ENCODE measurements around the gene SPRYD4.
A peak's percentile ranks its signal among the peaks of the same experiment; 100 is the strongest.

Gene SPRYD4

GRCh38 chr12:56477521-56478225, 9.3 kb downstream of the SPRYD4 start:
- H3K27ac ChIP-seq: no peak overlapping the region
- no peak for DNase-seq
- peaks cover 13% of the 10 kb centered on the region for H3K36me3 ChIP-seq
- no peaks in the 10 kb centered on the region for H3K27me3 ChIP-seq (ENCODE audit: insufficient read depth, low read depth, severe bottlenecking)
- H3K9me3 ChIP-seq (ENCODE audit: severe bottlenecking): no peaks in the 10 kb centered on the region
- no peak overlapping the region for H3K4me3 ChIP-seq (ENCODE audit: low read depth, low read length)
- no peak for TF ChIP-seq CTCF (IDR thresholded peaks at IDR 0.05; ENCODE audit: low read depth, low read length)

DNA sequence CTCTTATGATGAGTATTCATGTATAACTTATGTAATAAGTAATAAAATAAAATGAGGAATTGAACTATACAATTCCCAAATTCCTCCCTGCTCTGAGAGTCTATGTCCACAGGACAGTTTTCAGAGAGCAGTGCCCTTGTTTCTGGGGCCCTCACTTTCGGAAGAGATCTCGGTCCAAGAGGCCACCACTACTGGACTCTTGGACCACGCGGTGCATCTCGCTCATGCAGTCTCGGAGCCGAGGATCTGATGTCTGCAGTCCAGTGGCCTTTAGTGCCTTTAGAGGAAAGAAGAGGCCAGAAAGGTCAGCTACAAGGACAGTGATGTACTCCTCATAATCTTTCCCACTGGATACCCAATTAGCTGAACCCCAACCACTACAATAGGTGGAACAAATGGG, 11.2 kb downstream of the SPRYD4 start:
- Histone ChIP-seq H3K36me3 (no peaks in the 10 kb centered on the region), H3K27me3 (ENCODE audit: insufficient read depth, low read depth, severe bottlenecking) (no peaks in the 10 kb centered on the region), H3K9me3 (ENCODE audit: severe bottlenecking) (no peaks in the 10 kb centered on the region), H3K27ac (no peak overlapping the region), H3K4me3 (ENCODE audit: low read depth, low read length) (no peak overlapping the region)
- no peak for TF ChIP-seq CTCF (IDR thresholded peaks at IDR 0.05; ENCODE audit: low read depth, low read length)
- DNase-seq: no peak

GRCh38 chr12:56484566-56484965, 16.2 kb downstream of the SPRYD4 start:
- no peak for DNase-seq
- H3K36me3 ChIP-seq: no peaks in the 10 kb centered on the region
- no peaks in the 10 kb centered on the region for H3K27me3 ChIP-seq (ENCODE audit: insufficient read depth, low read depth, severe bottlenecking)
- no peak for TF ChIP-seq CTCF (IDR thresholded peaks at IDR 0.05; ENCODE audit: low read depth, low read length)
- no peak overlapping the region for H3K4me3 ChIP-seq (ENCODE audit: low read depth, low read length)
- no peaks in the 10 kb centered on the region for H3K9me3 ChIP-seq (ENCODE audit: severe bottlenecking)
- H3K27ac ChIP-seq: no peak overlapping the region

- no peak overlapping the region for H3K4me3 ChIP-seq (ENCODE audit: low read depth, low read length)
- H3K9me3 ChIP-seq (ENCODE audit: severe bottlenecking): no peaks in the 10 kb centered on the region
- DNase-seq: no peak
- H3K36me3 ChIP-seq: no peaks in the 10 kb centered on the region
- H3K27ac ChIP-seq: no peak overlapping the region
- TF ChIP-seq CTCF (IDR thresholded peaks at IDR 0.05; ENCODE audit: low read depth, low read length): no peak
- no peaks in the 10 kb centered on the region for H3K27me3 ChIP-seq (ENCODE audit: insufficient read depth, low read depth, severe bottlenecking)
Observed at GRCh38 chr12:56486694-56487093, 18.3 kb downstream of the SPRYD4 start.

DNA sequence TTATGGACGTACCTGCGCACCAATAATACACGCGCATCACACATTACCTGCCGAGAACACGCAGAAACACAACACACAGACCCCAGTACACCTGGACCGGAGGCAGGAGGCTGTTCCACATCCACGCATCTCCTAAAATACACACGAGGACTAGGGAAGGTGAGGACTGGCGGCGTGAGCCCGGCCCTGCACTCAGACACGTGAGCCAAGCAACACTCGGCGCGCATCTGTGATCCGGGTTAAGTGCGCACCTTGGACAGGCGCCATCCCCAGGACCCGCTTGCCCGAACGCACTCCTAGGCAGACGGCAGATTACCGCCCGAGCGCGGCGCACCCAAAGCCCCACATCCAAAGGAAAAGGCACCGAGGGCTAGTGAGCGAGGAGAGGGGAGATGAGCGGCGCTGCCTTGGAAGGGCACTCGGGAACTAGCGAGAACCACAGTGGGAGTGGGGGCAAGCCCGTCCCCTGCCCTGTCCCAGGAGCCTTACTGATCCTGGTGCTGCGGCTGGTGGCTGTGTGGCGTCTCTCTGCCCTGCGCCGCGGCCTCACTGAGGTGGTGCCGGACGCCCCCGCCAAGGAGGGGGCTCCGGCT, 19.2 kb downstream of the SPRYD4 start:
- TF ChIP-seq CTCF (IDR thresholded peaks at IDR 0.05; ENCODE audit: low read depth, low read length): no peak
- Histone ChIP-seq H3K27ac (peak overlapping the region; percentile 53), H3K36me3 (no peaks in the 10 kb centered on the region), H3K27me3 (ENCODE audit: insufficient read depth, low read depth, severe bottlenecking) (no peaks in the 10 kb centered on the region), H3K9me3 (ENCODE audit: severe bottlenecking) (no peaks in the 10 kb centered on the region), H3K4me3 (ENCODE audit: low read depth, low read length) (peak overlapping the region; percentile 70)
- DNase-seq: peak; percentile 66

Data from WERI-Rb-1 (cell line).